Peyer's patch (tissue), 4 donors: ENCODE measurements around the gene CDC42. TPM values are rescaled to one million over a fixed set of nuclear protein-coding genes. Genes with fewer than 3 reads are reported as not detected.

Experiments
- DNase-seq, 3 donors: peaks; one replicate each; pipeline ENCODE4 v3.0.0-alpha.2; 2017 to 2019
- H3K27ac ChIP-seq, 4 donors: fragments of 200-600 bp; sonication (generic); one replicate each; pipeline ENCODE4 v1.5.1; 2016 to 2019
- H3K27me3 ChIP-seq, 2 donors: fragments of 200-600 bp; sonication (generic); one replicate each; pipeline ENCODE4 v1.5.1; 2019
- H3K36me3 ChIP-seq, 3 donors: fragments of 200-600 bp; sonication (generic); one replicate each; pipeline ENCODE4 v1.5.1; 2016 to 2019
- H3K4me1 ChIP-seq, 4 donors: fragments of 200-600 bp; sonication (generic); one replicate each; pipeline ENCODE4 v1.5.1; 2016 to 2019
- H3K4me3 ChIP-seq, 4 donors: fragments of 200-600 bp; sonication (generic); 1 replicate in 3 of 4; 2 replicates in 1 of 4; pipeline ENCODE4 v1.5.1; 2016 to 2019; ENCODE audit warnings: mild to moderate bottlenecking in 1 of 4
- H3K9me3 ChIP-seq, 4 donors: fragments of 200-600 bp; sonication (generic); one replicate each; pipeline ENCODE4 v1.5.1; 2016 to 2019; ENCODE audit warnings: mild to moderate bottlenecking in 1 of 4
- CTCF ChIP-seq, 6 experiments: fragments of 450-650 bp in 4 of 6; fragments of 200-600 bp in 2 of 6; sonication (generic) in 1 of 6; IDR thresholded peaks; one replicate each; pipeline ENCODE4 v1.5.1; 2017 to 2019; ENCODE audit warnings: antibody characterized with exemption in 6 of 6, mild to moderate bottlenecking in 3 of 6, moderate library complexity in 1 of 6
- POLR2A ChIP-seq, 2 donors: fragments of 450-650 bp; IDR thresholded peaks; one replicate each; pipeline ENCODE4 v1.5.1; 2017; ENCODE audit warnings: antibody characterized with exemption in 2 of 2, mild to moderate bottlenecking in 2 of 2, moderate library complexity in 2 of 2
- total RNA-seq, 4 donors: library from RNA; depleted of rRNA; stranded (reverse); fragments of >200 nt; gene quantifications; one replicate each; pipeline ENCODE4 v1.1.0, GENCODE V29; 2016

CDC42 gene
- total RNA-seq, 4 donors from 2014 or later: 89.6 to 224 (median 157) TPM

GRCh38 chr1:22122273-22123070 is 70.0 kb downstream of the CDC42 start:
- no peak for TF ChIP-seq POLR2A (IDR thresholded peaks at IDR 0.05)
- no peak for TF ChIP-seq CTCF (IDR thresholded peaks at IDR 0.05)
- Histone ChIP-seq H3K36me3 (peaks cover 0 to 6% (median 0%) of the 10 kb centered on the region in 3 donors), H3K4me3 (no peak overlapping the region), H3K27me3 (no peaks in the 10 kb centered on the region), H3K9me3 (no peaks in the 10 kb centered on the region), H3K27ac (no peak overlapping the region), H3K4me1 (peaks cover 0 to 9% (median 2%) of the 10 kb centered on the region in 4 donors)
- peak in 1 of 3 donors; percentile 38 for DNase-seq

- no peaks in the 10 kb centered on the region for H3K27me3 ChIP-seq
- H3K36me3 ChIP-seq: peaks cover 0 to 6% (median 0%) of the 10 kb centered on the region in 3 donors
- peaks cover 0 to 9% (median 0%) of the 10 kb centered on the region in 4 donors for H3K4me1 ChIP-seq
- TF ChIP-seq CTCF (IDR thresholded peaks at IDR 0.05): no peak
- no peak for TF ChIP-seq POLR2A (IDR thresholded peaks at IDR 0.05)
- H3K4me3 ChIP-seq: no peak overlapping the region
- H3K9me3 ChIP-seq: no peaks in the 10 kb centered on the region
- no peak for DNase-seq
- no peak overlapping the region for H3K27ac ChIP-seq
Observed at GRCh38 chr1:22123071-22123390, 70.5 kb downstream of the CDC42 start.

GRCh38 chr1:22123901-22124404 is 71.4 kb downstream of the CDC42 start:
- H3K4me1 ChIP-seq: peaks cover 0 to 3% (median 0%) of the 10 kb centered on the region in 4 donors
- no peaks in the 10 kb centered on the region for H3K27me3 ChIP-seq
- no peak for DNase-seq
- H3K27ac ChIP-seq: no peak overlapping the region
- H3K9me3 ChIP-seq: no peaks in the 10 kb centered on the region
- TF ChIP-seq CTCF (IDR thresholded peaks at IDR 0.05) (no peak), POLR2A (IDR thresholded peaks at IDR 0.05) (no peak)
- peaks cover 0 to 6% (median 0%) of the 10 kb centered on the region in 3 donors for H3K36me3 ChIP-seq
- H3K4me3 ChIP-seq: no peak overlapping the region

- DNase-seq: no peak
- Histone ChIP-seq H3K4me3 (no peak overlapping the region), H3K27ac (no peak overlapping the region), H3K27me3 (no peaks in the 10 kb centered on the region), H3K36me3 (peaks cover 0 to 3% (median 0%) of the 10 kb centered on the region in 3 donors), H3K4me1 (no peaks in the 10 kb centered on the region), H3K9me3 (no peaks in the 10 kb centered on the region)
- no peak for TF ChIP-seq POLR2A (IDR thresholded peaks at IDR 0.05)
- no peak for TF ChIP-seq CTCF (IDR thresholded peaks at IDR 0.05)
Observed at GRCh38 chr1:22124592-22125229, 72.2 kb downstream of the CDC42 start.

- TF ChIP-seq POLR2A (IDR thresholded peaks at IDR 0.05) (no peak), CTCF (IDR thresholded peaks at IDR 0.05) (no peak)
Observed at GRCh38 chr1:22126531-22126930, 74.0 kb downstream of the CDC42 start.

More at GRCh38 chr1:22126531-22126930, 74.0 kb downstream of the CDC42 start:
- Histone ChIP-seq H3K4me3 (no peak overlapping the region), H3K27me3 (no peaks in the 10 kb centered on the region), H3K9me3 (no peaks in the 10 kb centered on the region), H3K4me1 (no peaks in the 10 kb centered on the region), H3K36me3 (no peaks in the 10 kb centered on the region), H3K27ac (no peak overlapping the region)
- no peak for DNase-seq
